Fibroblast of skin of back (primary cell): ENCODE measurements around the gene FBXO31.
"Not testable (repeated sequence)": the region's sequence is repeated elsewhere in the genome, so short reads cannot be mapped to it uniquely, and the experiment has no call there.

Source experiments
- DNase-seq: peaks from one replicate; pipeline ENCODE4 v3.0.0-alpha.2; 2013

Gene FBXO31

GRCh38 chr16:87384875-87385167 is 1.2 kb upstream of the FBXO31 start:
- DNase-seq: not testable (repeated sequence)

- peak; percentile 76 for DNase-seq
These were observed 742 bp upstream of the FBXO31 start for GRCh38 chr16:87384162-87384874.

- DNase-seq: no peak
These were observed 1.4 kb downstream of the FBXO31 start for GRCh38 chr16:87382023-87382785.

DNA sequence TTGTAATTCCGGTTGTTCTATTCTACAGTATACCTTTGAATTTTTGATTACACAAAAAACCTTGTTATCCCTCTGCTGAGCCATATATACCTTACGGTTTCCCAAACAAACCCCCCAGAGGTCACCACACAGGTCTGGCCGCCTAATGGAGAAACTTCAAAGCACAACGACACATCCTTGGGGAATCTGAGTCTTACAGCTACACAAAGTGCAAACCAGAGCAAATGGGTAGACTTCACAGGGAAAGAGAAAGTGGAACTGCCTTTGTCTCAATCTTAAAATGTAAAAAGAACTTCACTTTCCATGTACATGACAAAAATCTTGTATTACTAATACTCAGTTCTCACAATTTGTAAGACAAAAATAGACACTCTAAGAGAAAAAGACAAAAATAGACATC is 2.7 kb downstream of the FBXO31 start:
- peak; percentile 19 for DNase-seq

DNA sequence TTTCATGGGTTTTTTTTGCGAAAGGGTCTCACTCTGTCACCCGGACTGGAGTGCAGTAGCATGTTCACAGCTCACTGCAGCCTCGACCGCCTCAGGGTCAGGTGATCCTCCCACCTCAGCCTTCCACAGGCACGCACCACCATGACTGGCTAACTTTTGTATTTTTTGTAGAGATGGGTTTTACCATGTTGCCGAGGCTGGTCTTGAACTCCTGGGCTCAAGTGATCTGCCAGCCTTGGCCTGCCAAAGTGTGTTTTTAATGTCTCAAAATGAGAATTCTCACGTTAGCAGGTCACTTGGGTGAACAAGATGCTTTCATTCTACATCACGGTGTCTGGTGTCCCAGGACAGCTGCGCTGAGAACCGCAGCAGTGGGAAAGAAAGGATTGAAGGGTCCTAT is 3.2 kb downstream of the FBXO31 start:
- no peak for DNase-seq

GRCh38 chr16:87379312-87379752 is 4.2 kb downstream of the FBXO31 start:
- not testable (repeated sequence) for DNase-seq

- DNase-seq: no peak
These were observed 6.9 kb downstream of the FBXO31 start for GRCh38 chr16:87376660-87377059.

- DNase-seq: no peak
These were observed 8.0 kb downstream of the FBXO31 start for GRCh38 chr16:87375426-87376135.

- DNase-seq: no peak
These were observed 9.3 kb downstream of the FBXO31 start for GRCh38 chr16:87374313-87374712.

- DNase-seq: no peak
These were observed 11.3 kb downstream of the FBXO31 start for GRCh38 chr16:87372305-87372704.

DNA sequence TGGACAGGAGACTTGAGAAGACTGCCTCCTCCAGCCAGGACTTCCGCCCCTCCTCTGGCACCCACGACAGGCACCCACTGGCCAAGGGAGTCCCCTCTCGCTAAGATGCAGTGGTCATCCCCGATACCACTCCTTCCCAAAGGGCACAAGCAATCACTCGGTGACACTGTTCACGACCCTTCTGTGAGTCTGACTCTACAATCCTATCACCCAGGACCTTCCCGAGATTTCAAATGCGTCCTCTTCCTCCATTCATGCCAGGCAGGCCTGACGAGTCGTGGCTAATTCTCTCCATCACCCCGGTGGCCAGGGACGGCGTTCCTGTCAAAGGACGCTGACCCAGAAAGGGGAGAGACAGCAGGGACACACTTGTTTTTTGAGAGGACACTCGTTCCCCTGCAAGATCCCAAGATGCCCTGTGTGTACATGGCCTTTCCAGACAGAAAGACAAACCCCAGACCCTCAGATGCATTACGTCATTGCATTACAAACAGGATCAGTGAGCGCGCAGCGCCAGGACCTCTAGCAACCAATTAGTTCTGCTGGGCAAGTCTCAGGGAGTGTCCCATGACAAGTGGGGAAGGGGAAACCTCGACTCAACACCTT is 12.2 kb downstream of the FBXO31 start:
- no peak for DNase-seq

GRCh38 chr16:87369796-87370719 is 13.5 kb downstream of the FBXO31 start:
- no peak for DNase-seq

DNA sequence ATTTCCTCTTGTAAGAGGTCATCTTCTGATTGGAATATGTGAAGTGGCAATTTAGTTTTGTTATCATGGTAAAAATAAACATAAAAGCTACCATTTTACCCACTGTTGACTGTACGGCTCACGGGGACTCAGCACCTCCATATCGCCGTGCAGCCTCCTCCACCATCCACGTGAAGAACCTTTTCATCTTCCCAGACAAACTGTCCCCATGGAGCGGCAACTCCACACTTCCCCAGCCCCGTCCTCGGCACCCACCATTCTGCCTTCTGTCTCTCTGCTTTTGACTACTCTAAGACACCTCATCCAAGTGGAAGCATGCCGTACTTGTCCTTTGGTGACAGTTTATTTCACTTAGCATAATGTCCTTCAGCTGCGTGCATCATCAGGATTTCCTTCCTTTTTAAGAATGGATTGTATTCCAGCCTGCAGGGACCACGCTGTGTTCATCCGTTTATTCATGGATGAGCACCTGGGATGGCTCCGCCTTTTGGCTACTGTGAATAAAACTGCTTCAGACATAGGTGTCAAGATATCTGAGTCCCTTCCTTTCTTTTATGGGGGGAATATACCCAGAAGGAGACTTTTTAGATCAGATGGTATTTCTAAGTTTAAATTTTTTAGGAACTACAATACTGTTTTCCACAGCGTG is 14.3 kb downstream of the FBXO31 start:
- no peak for DNase-seq

DNA sequence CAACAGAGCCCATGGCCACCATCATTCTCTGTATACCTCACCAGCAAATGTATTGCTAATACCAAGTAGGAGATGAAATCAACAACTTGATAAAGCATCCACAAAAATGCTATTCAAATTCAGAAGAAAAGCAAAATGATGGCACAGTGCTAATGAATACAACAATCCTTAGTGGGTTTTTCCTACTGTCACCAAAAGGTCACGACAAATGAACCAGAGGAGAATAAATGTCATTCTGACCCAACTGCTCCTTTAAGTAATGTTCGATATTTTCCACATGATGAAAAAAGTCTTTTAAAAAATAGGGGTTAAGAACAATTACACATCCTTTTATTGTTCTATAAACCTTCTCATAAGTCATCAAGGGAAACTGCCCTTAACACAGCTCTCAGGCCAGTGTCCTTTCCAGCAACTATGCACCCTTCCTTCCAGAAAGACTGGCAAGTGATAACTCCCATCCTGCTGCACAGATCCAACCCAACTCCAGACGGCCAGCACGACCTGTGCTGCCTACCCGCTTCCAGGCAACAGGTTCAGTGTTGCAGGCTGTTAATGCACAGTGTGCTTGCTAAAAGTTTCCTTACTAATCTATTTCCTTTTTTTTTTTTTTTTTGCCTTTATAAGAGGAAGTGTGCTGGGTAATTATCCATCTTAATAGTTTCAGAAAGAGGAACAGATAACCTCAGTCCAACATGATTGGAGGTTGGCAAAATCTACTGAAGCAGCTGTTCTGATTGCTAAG is 15.4 kb downstream of the FBXO31 start:
- no peak for DNase-seq

GRCh38 chr16:87367529-87367928 is 16.0 kb downstream of the FBXO31 start:
- no peak for DNase-seq

DNA sequence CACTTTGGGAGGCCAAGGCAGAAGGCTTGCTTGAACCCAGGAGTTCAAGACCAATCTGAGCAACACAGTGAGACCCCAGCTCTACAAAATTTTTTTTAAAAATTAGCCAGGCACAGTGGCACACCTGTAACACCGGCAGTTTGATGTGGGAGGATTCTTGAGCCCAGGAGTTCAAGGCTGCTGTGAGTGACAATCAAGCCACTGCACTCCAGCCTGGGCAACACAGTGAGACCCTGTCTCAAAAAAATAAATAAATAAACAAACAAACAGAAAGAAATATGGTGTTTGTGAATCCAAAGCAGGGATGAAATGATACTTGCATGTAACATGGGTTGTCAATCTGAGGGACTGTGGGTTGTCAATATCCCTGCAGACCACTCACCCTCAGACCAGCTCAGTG is 16.6 kb downstream of the FBXO31 start:
- no peak for DNase-seq

- no peak for DNase-seq
These were observed 17.3 kb downstream of the FBXO31 start for GRCh38 chr16:87366288-87366687.

GRCh38 chr16:87365021-87365713 is 18.4 kb downstream of the FBXO31 start:
- DNase-seq: no peak

DNA sequence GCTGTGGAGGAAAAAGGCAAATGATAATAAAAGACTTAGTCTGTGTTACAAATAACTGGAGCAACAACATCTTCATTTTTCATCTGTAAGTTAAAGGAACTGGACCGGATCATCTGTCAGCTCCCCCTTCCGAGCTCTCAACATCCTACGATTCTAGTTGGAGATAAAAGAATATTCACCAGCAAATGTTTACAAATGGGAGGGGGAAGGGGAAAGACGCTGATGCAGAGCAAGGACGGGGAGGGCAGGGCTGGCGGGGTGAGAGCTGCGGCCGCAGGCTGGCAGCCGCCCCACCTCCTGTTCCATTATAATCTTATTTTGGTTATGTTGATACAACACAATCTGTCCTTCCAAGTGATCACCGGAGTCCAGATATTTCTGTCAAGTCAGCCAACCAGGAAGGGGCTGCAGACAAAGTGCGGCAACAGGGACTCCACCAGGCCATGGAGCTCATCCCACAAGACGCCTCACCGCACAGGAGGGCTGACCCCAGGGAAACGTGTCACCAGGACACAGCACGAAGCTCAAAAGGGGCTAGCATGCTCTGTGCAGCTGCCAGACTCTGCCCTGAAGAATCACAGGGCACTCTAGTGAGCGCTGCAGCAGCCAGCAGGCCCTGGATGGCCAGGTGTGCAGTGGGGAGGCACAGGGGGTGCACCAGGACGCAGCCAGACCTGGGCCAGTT is 19.7 kb downstream of the FBXO31 start:
- no peak for DNase-seq
